Measurements from ENCODE around the gene EFEMP1. TPM values are rescaled to one million over a fixed set of nuclear protein-coding genes. Genes with fewer than 3 reads are reported as not detected.

The EFEMP1 gene
- total and polyA plus RNA-seq, 4 donors: 0.65 to 11.5 (median 6.5) TPM

DNA sequence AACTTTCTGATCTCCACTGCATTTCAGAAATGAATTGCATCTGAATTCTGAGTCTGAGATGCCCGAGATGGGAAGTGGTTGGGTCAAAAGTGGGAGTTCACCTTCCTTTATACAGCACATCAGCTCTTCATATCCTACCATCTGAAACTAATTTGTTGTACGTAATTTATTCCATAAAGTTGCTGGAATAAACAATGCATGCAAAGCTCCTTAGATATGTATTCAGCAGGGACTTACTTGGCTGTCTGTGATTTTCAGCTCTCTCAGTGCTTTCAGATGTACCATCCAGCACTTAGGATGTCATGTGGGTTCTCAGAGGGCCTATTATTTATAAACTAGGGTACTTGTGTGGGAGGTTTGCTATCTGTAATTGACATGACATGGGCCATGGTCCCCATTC lies 46.9 kb upstream of the EFEMP1 start:
- Histone ChIP-seq H3K4me1 (ENCODE audit: control insufficient read depth in 4 of 4, insufficient read depth in 4 of 4, low read length in 3 of 4) (peaks cover 0 to 2% (median 0%) of the 10 kb centered on the region in 4 donors), H3K4me3 (ENCODE audit: low read depth in 1 of 3, low read length in 3 of 3) (no peak overlapping the region), H3K27ac (ENCODE audit: low read depth in 1 of 2, low read length in 2 of 2) (no peak overlapping the region), H3K9ac (ENCODE audit: low read depth in 1 of 2, low read length in 2 of 2) (no peak overlapping the region), H3K9me3 (ENCODE audit: control insufficient read depth in 4 of 4, low read length in 3 of 4) (no peaks in the 10 kb centered on the region), H3K36me3 (ENCODE audit: control insufficient read depth in 4 of 4, insufficient read depth in 3 of 4, low read depth in 1 of 4, low read length in 3 of 4) (no peaks in the 10 kb centered on the region), H3K27me3 (ENCODE audit: control insufficient read depth in 4 of 4, insufficient read depth in 4 of 4, low read length in 3 of 4) (no peaks in the 10 kb centered on the region)
- TF ChIP-seq FOXA1 (IDR thresholded peaks at IDR 0.05) (no peak), CTCF (IDR thresholded peaks at IDR 0.05; ENCODE audit: low read depth, low read length, missing input control) (no peak), NR2F2 (IDR thresholded peaks at IDR 0.05) (no peak), TAF1 (conservative IDR thresholded peaks at IDR 0.05) (no peak), RXRA (IDR thresholded peaks at IDR 0.05) (no peak), RAD21 (IDR thresholded peaks at IDR 0.05) (no peak), GABPA (IDR thresholded peaks at IDR 0.05 in 1 of 2, conservative IDR thresholded peaks at IDR 0.05 in 1 of 2) (no peak), FOXA2 (IDR thresholded peaks at IDR 0.05) (no peak), SP1 (IDR thresholded peaks at IDR 0.05) (no peak), HNF4A (conservative IDR thresholded peaks at IDR 0.05) (no peak), YY1 (IDR thresholded peaks at IDR 0.05) (no peak), JUND (IDR thresholded peaks at IDR 0.05) (no peak), EGR1 (IDR thresholded peaks at IDR 0.05; ENCODE audit: low read depth in 2 of 2) (no peak), HNF4G (IDR thresholded peaks at IDR 0.05) (no peak)
- TF ChIP-seq, protein P1, sequence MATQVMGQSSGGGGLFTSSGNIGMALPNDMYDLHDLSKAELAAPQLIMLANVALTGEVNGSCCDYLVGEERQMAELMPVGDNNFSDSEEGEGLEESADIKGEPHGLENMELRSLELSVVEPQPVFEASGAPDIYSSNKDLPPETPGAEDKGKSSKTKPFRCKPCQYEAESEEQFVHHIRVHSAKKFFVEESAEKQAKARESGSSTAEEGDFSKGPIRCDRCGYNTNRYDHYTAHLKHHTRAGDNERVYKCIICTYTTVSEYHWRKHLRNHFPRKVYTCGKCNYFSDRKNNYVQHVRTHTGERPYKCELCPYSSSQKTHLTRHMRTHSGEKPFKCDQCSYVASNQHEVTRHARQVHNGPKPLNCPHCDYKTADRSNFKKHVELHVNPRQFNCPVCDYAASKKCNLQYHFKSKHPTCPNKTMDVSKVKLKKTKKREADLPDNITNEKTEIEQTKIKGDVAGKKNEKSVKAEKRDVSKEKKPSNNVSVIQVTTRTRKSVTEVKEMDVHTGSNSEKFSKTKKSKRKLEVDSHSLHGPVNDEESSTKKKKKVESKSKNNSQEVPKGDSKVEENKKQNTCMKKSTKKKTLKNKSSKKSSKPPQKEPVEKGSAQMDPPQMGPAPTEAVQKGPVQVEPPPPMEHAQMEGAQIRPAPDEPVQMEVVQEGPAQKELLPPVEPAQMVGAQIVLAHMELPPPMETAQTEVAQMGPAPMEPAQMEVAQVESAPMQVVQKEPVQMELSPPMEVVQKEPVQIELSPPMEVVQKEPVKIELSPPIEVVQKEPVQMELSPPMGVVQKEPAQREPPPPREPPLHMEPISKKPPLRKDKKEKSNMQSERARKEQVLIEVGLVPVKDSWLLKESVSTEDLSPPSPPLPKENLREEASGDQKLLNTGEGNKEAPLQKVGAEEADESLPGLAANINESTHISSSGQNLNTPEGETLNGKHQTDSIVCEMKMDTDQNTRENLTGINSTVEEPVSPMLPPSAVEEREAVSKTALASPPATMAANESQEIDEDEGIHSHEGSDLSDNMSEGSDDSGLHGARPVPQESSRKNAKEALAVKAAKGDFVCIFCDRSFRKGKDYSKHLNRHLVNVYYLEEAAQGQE (IDR thresholded peaks at IDR 0.05): no peak
- TF ChIP-seq, protein P2, sequence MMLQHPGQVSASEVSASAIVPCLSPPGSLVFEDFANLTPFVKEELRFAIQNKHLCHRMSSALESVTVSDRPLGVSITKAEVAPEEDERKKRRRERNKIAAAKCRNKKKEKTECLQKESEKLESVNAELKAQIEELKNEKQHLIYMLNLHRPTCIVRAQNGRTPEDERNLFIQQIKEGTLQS (IDR thresholded peaks at IDR 0.05): no peak
- TF ChIP-seq, protein P3, sequence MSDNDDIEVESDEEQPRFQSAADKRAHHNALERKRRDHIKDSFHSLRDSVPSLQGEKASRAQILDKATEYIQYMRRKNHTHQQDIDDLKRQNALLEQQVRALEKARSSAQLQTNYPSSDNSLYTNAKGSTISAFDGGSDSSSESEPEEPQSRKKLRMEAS (IDR thresholded peaks at IDR 0.05): no peak
- TF ChIP-seq, protein P4, sequence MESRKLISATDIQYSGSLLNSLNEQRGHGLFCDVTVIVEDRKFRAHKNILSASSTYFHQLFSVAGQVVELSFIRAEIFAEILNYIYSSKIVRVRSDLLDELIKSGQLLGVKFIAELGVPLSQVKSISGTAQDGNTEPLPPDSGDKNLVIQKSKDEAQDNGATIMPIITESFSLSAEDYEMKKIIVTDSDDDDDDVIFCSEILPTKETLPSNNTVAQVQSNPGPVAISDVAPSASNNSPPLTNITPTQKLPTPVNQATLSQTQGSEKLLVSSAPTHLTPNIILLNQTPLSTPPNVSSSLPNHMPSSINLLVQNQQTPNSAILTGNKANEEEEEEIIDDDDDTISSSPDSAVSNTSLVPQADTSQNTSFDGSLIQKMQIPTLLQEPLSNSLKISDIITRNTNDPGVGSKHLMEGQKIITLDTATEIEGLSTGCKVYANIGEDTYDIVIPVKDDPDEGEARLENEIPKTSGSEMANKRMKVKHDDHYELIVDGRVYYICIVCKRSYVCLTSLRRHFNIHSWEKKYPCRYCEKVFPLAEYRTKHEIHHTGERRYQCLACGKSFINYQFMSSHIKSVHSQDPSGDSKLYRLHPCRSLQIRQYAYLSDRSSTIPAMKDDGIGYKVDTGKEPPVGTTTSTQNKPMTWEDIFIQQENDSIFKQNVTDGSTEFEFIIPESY (IDR thresholded peaks at IDR 0.05): no peak
- no peak for DNase-seq (ENCODE audit: low spot score)
- 67% methylated on average over 2 of the region's 2 CpGs for WGBS
